LNCaP clone FGC (cell line): Measurements from ENCODE around the gene AKAP13.

Experiments used
- DNase-seq: peaks from one replicate; pipeline ENCODE4 v3.0.0-alpha.2; 2011; ENCODE audit warnings: low read depth
- H3K4me3 ChIP-seq: 2 replicates; pipeline ENCODE4 v1.5.1; 2011; ENCODE audit warnings: mild to moderate bottlenecking, low read depth, low read length, control low read depth
- TF ChIP-seq, protein P1 (sequence below): IDR thresholded peaks from 2 replicates; pipeline ENCODE4 v1.5.1; 2012; ENCODE audit warnings: mild to moderate bottlenecking; ENCODE audit not compliant: control insufficient read depth, insufficient read depth; ENCODE audit errors: extremely low read depth

The AKAP13 gene

DNA sequence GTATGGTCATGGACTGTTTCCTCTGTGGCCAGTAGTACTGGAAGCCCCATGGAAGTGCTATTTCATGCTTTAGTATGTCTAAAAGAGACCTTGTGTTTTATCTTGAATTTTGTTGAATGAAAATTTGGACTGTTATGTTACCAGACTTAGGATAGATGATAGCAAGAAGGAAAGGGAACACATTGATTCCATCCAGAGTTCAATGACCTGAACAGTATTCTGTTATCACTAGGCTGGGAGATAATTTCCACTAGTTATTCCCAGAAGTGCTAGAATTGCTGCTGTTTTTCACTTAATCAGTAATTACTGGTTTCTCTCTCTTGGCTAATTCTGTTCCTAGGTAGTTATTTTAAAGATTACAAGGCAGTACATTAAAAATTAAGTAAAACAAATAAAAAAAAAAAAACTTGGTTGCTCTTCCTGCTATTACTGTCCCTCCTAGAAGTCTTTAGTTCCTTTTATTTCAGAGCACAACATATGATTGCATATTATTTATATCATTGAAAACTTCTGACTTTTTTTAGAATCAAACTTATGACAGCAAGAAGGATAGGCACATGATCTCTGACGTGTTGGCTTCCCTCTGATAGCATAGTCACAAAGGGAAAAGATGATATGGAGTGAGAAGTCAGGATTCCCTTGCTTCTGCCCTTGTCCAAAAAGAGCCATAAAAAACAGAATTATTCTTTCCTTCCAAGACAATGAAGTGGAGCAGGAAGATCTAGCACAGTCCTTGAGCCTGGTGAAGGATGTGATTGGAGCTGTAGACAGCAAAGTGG is 342.2 kb downstream of the AKAP13 start:
- no peak overlapping the region for H3K4me3 ChIP-seq
- no peak for DNase-seq
- TF ChIP-seq, protein P1, sequence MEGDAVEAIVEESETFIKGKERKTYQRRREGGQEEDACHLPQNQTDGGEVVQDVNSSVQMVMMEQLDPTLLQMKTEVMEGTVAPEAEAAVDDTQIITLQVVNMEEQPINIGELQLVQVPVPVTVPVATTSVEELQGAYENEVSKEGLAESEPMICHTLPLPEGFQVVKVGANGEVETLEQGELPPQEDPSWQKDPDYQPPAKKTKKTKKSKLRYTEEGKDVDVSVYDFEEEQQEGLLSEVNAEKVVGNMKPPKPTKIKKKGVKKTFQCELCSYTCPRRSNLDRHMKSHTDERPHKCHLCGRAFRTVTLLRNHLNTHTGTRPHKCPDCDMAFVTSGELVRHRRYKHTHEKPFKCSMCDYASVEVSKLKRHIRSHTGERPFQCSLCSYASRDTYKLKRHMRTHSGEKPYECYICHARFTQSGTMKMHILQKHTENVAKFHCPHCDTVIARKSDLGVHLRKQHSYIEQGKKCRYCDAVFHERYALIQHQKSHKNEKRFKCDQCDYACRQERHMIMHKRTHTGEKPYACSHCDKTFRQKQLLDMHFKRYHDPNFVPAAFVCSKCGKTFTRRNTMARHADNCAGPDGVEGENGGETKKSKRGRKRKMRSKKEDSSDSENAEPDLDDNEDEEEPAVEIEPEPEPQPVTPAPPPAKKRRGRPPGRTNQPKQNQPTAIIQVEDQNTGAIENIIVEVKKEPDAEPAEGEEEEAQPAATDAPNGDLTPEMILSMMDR, result no peak

DNA sequence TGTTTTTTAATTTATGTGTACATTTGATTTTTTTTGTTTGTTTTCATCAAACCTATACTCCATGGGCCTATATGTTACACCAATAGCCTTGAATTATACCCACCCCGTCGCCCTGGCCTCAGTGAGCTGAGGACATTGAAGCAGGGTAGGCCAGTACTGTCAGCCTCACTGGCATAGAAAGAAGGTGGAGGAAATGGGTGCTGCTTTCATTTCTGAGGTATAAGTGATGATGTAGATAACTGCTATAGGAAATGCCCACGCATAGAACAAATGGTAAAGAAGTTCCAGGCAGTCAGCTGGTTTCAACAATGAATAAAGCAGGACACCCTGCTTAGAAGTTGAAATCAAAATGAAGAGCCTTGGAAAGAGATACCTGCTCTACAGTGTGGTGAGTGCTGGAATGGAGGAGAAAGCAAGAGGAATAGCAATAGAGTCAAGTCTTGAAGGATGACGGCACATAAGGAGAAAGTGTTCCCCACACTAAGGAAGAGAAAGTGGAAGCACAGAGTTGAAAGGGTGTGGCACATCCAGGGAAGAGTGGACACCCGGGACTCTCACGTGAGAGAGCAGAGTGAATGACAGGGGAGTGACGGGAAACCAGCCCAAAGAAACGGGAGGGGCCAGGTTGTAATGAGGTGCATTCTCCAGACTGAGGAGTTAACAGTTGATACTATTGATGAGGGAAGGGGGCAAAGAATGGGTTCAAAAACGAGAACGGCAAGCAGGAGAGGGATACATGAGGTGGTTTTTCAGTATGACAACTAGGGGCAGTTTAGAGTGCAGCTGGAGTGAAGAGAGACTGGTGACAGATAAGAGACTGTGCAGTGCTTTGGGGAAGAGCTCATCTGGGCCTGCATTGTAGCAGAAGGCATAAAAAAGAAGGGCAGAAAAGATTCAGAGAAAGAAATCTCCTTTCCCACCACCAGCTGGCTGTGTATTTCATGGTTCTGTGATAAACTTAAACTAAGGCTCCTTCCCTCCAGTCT is 343.9 kb downstream of the AKAP13 start:
- TF ChIP-seq, protein P1, result no peak
- H3K4me3 ChIP-seq, result no peak overlapping the region
- DNase-seq, result no peak

DNA sequence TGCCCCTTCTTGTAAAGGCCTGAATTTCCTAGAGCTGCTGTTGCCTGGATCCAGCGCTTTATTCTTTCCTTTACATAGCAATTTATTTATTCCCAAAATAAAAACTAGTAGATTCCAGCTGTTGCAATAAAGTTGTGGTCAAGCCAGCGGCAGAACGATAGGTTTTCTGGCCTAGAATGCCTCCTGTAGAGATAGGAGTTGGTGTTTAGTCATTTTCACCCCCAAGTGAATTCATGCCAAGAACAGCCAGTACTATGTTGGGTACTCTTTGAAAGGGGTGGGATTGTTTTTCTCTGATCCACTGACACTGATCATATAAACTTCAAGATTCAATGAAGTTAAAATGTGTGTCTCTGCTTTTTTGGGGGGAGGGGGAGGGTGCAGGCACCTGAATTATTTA is 344.6 kb downstream of the AKAP13 start:
- TF ChIP-seq, protein P1, result no peak
- no peak overlapping the region for H3K4me3 ChIP-seq
- DNase-seq, result no peak

DNA sequence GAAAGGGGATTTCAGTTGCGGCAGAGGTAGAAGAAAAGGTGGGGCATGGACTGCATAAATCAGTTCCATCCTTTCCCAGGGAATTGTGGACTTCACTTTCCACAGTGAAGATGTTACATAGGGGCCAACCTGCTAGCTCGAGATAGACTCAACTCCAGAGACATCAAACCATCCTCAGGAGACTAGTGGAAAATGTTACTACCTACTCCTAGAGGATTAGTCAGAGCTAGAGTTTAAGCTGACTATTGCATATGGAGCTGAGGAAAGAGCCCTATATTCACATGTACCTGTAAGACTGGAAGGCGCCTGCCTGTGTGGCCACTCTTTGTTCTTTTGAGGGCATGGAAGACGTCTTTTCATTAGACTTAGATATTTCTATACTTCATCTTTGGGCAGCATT is 345.2 kb downstream of the AKAP13 start:
- DNase-seq, result no peak
- TF ChIP-seq, protein P1, result no peak
- H3K4me3 ChIP-seq, result no peak overlapping the region

DNA sequence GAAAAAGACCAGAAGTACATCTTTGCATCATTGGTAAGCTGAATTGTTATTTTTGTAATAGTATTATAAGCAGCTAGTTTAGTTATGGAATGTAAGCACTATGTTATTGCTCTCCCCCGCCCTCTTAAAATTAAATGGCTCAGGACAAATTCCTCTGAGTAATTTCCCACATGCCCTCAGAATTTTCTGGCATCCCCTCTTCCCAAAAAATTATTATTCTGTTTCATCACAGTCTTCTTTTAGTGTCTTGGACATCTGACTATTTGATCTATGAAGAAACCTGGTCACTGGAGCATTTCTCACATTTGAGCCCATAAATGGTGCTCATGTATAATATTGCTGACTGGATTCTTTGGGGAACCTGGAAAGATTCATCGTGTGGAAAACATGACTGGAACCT is 346.1 kb downstream of the AKAP13 start:
- TF ChIP-seq, protein P1, result no peak
- no peak overlapping the region for H3K4me3 ChIP-seq
- no peak for DNase-seq

DNA sequence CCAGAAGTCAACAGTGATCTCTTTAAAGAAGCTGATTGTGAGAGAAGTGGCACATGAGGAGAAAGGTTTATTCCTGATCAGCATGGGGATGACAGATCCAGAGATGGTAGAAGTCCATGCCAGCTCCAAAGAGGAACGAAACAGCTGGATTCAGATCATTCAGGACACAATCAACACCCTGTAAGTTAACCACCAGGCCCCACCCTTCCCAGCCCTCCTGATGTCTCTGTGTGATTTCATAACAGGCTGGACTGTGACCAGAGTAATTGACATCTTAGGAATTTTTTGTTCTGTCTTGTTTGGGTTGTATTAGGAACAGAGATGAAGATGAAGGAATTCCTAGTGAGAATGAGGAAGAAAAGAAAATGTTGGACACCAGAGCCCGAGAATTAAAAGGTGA is 346.7 kb downstream of the AKAP13 start:
- no peak for DNase-seq
- TF ChIP-seq, protein P1, result no peak
- H3K4me3 ChIP-seq, result no peak overlapping the region
